Right lung (tissue), 5 donors: ENCODE results near the gene BATF. TPM values are rescaled to one million over a fixed set of nuclear protein-coding genes. Genes with fewer than 3 reads are reported as not detected.

Experiments used
- DNase-seq, 2 donors: peaks; one replicate each; pipeline ENCODE4 v3.0.0-alpha.2; 2013
- polyA plus RNA-seq, 5 donors: library from polyadenylated mRNA; unstranded; fragments of 120-200 nt; gene quantifications; one replicate each; pipeline versions ENCODE4 v1.2.1 to v1.2.3, GENCODE V29; 2013; ENCODE audit warnings: inconsistent platforms in 1 of 5, low replicate concordance in 1 of 5; ENCODE audit not compliant: insufficient read length in 5 of 5, insufficient read depth in 1 of 5

Gene BATF
- polyA plus RNA-seq, 5 donors, result 0.45 to 0.90 (median 0.71) TPM

GRCh38 chr14:75499084-75499875 lies 23.0 kb upstream of the BATF start:
- DNase-seq, result no peak

- no peak for DNase-seq
Measured at GRCh38 chr14:75501080-75501479, 21.2 kb upstream of the BATF start.

- no peak for DNase-seq
Measured at GRCh38 chr14:75504411-75504810, 17.9 kb upstream of the BATF start.

GRCh38 chr14:75506930-75507329 lies 15.3 kb upstream of the BATF start:
- DNase-seq, result no peak

- DNase-seq, result no peak
Measured at GRCh38 chr14:75510547-75510946, 11.7 kb upstream of the BATF start.

- no peak for DNase-seq
Measured at GRCh38 chr14:75511201-75511600, 11.1 kb upstream of the BATF start.

GRCh38 chr14:75513911-75514672 lies 8.2 kb upstream of the BATF start:
- no peak for DNase-seq

- no peak for DNase-seq
Measured at GRCh38 chr14:75514673-75515628, 7.3 kb upstream of the BATF start.

GRCh38 chr14:75515629-75515996 lies 6.7 kb upstream of the BATF start:
- no peak for DNase-seq

- no peak for DNase-seq
Measured at GRCh38 chr14:75518625-75519024, 3.6 kb upstream of the BATF start.

GRCh38 chr14:75519394-75519793 lies 2.9 kb upstream of the BATF start:
- no peak for DNase-seq

- no peak for DNase-seq
Measured at GRCh38 chr14:75519826-75520728, 2.2 kb upstream of the BATF start.

GRCh38 chr14:75520852-75521251 lies 1.4 kb upstream of the BATF start:
- no peak for DNase-seq

GRCh38 chr14:75521415-75522199 lies 662 bp upstream of the BATF start:
- no peak for DNase-seq

- DNase-seq, result no peak
Measured at GRCh38 chr14:75522983-75523318, 682 bp downstream of the BATF start.

- no peak for DNase-seq
Measured at GRCh38 chr14:75523771-75524171, 1.5 kb downstream of the BATF start.

- no peak for DNase-seq
Measured at GRCh38 chr14:75525969-75526368, 3.7 kb downstream of the BATF start.

- DNase-seq, result no peak
Measured at GRCh38 chr14:75527449-75528163, 5.3 kb downstream of the BATF start.

- DNase-seq, result no peak
Measured at GRCh38 chr14:75531256-75531655, 9.0 kb downstream of the BATF start.
